Stimulated activated naive CD4-positive, alpha-beta T cell (primary cell): Measurements from ENCODE around the gene SPCS3.
A peak's percentile ranks its signal among the peaks of the same experiment; 100 is the strongest.

ENCODE experiments used
- DNase-seq, 6 experiments: peaks; one replicate each; lab custom pipeline; 2025; lab: John Stamatoyannopoulos, UW

SPCS3 gene

GRCh38 chr4:176350671-176351070 lies 30.9 kb downstream of the SPCS3 start:
- DNase-seq: no peak

GRCh38 chr4:176354884-176355283 lies 35.1 kb downstream of the SPCS3 start:
- no peak for DNase-seq

GRCh38 chr4:176357359-176358082 lies 37.8 kb downstream of the SPCS3 start:
- DNase-seq: no peak

GRCh38 chr4:176358083-176358469 lies 38.3 kb downstream of the SPCS3 start:
- DNase-seq: no peak

- DNase-seq: no peak
Measured at GRCh38 chr4:176359590-176359989, 39.8 kb downstream of the SPCS3 start.

- no peak for DNase-seq
Measured at GRCh38 chr4:176360446-176360845, 40.7 kb downstream of the SPCS3 start.

GRCh38 chr4:176363072-176363471 lies 43.3 kb downstream of the SPCS3 start:
- DNase-seq: no peak

GRCh38 chr4:176367771-176368465 lies 48.2 kb downstream of the SPCS3 start:
- no peak for DNase-seq

- peak in 1 of 6 experiments; percentile 2 for DNase-seq
Measured at GRCh38 chr4:176376032-176376614, 56.4 kb downstream of the SPCS3 start.

- no peak for DNase-seq
Measured at GRCh38 chr4:176377780-176378179, 58.0 kb downstream of the SPCS3 start.

GRCh38 chr4:176380352-176381157 lies 60.8 kb downstream of the SPCS3 start:
- no peak for DNase-seq
